ENCODE results near the gene ENGASE. TPM values are rescaled to one million over a fixed set of nuclear protein-coding genes. Genes with fewer than 3 reads are reported as not detected.

ENGASE gene
- total and polyA plus RNA-seq, 2 of the 4 experiments (the other 2 are of a cell fraction), result 3.9 to 12.1 TPM

- TF ChIP-seq CTCF (conservative IDR thresholded peaks at IDR 0.05; ENCODE audit: low read depth, low read length) (peak; percentile 78), RFX5 (IDR thresholded peaks at IDR 0.05; ENCODE audit: low read depth, low read length) (no peak)
Observed at GRCh38 chr17:79042421-79043190, 32.0 kb upstream of the ENGASE start (continued).
